Measurements from ENCODE around the gene DCAF6. TPM values are rescaled to one million over a fixed set of nuclear protein-coding genes. Genes with fewer than 3 reads are reported as not detected.
"Not testable (repeated sequence)": the region's sequence is repeated elsewhere in the genome, so short reads cannot be mapped to it uniquely, and the experiment has no call there.

The DCAF6 gene
- total RNA-seq (25.5 TPM), polyA plus RNA-seq (10 to 100 TPM in 3 of 4 donors, 1 to 10 TPM in 1; 9.7 to 11.8 (median 11.1) TPM)

GRCh38 chr1:167936068-167936929, at the start of gene DCAF6:
Gene DCAF6 (plus strand): TSS chr1:167936683. CDS start chr1:167936912, 229 bp downstream.
- DNase-seq (peak; percentile 96 to 99 (median 99)), ATAC-seq (ENCODE audit: low read depth in 2 of 2) (peak; percentile 81 to 84)
- Histone ChIP-seq H3K4me3 (ENCODE audit: low read depth, low read length) (peak within 1 kb of the TSS; percentile 96), H3K27ac (ENCODE audit: insufficient read depth, low read length, poor library complexity, severe bottlenecking) (peak within 1 kb of the TSS; percentile 87), H3K9me3 (ENCODE audit: control insufficient read depth in 2 of 2, low read length in 2 of 2) (no peaks in the 10 kb centered on the region), H3K36me3 (ENCODE audit: control insufficient read depth, insufficient read depth, low read length) (no peaks in the 10 kb centered on the region), H3K27me3 (ENCODE audit: control insufficient read depth, insufficient read depth, low read length) (no peaks in the 10 kb centered on the region), H3K4me1 (ENCODE audit: control insufficient read depth, insufficient read depth, low read length, poor library complexity, severe bottlenecking) (peaks cover 43% of the 10 kb centered on the region)
- peak within 1 kb of the TSS; percentile 95 to 100 (median 99) for H3K27ac Mint-ChIP-seq
- H3K36me3 Mint-ChIP-seq, result no peaks in the 10 kb centered on the region
- H3K9me3 Mint-ChIP-seq, result no peaks in the 10 kb centered on the region
- H3K4me3 Mint-ChIP-seq, result peak within 1 kb of the TSS; percentile 94 to 99 (median 98)
- peaks cover 5% of the 10 kb centered on the region for H3K27me3 Mint-ChIP-seq
- H3K4me1 Mint-ChIP-seq, result peaks cover 19 to 59% (median 40%) of the 10 kb centered on the region in 4 donors

GRCh38 chr1:167887187-167887586, 49.3 kb upstream of the DCAF6 start:
- H3K4me1 Mint-ChIP-seq; H3K9me3 Mint-ChIP-seq; H3K27ac Mint-ChIP-seq; H3K36me3 ChIP-seq (ENCODE audit: control insufficient read depth, insufficient read depth, low read length); H3K27me3 ChIP-seq (ENCODE audit: control insufficient read depth, insufficient read depth, low read length); DNase-seq; H3K4me3 Mint-ChIP-seq; H3K9me3 ChIP-seq (ENCODE audit: control insufficient read depth in 2 of 2, low read length in 2 of 2); ATAC-seq (ENCODE audit: low read depth in 2 of 2); H3K4me1 ChIP-seq (ENCODE audit: control insufficient read depth, insufficient read depth, low read length, poor library complexity, severe bottlenecking); H3K27ac ChIP-seq (ENCODE audit: insufficient read depth, low read length, poor library complexity, severe bottlenecking); H3K36me3 Mint-ChIP-seq; H3K4me3 ChIP-seq (ENCODE audit: low read depth, low read length): not testable (repeated sequence)
- H3K27me3 Mint-ChIP-seq, result peaks cover 11% of the 10 kb centered on the region

DNA sequence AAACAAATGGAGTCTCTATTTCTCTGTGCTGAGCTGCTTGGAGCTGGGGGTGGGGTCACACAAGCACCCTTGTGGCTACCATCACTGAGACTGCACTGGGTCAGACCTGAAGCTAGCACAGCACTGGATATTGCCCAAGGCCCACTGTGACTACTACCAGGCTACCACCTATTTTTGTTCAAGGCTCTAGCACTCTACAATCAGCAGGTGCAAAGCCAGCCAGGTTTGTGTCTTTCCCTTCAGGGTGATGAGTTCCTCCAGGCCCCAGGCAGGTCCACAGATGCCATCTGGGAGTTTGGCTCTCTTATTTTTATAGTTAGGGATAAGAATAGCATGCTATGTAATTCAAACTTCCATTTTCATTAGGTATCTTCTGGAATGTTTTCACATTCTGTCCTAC, 46.1 kb upstream of the DCAF6 start:
- no peak for DNase-seq
- H3K27ac Mint-ChIP-seq, result no peak overlapping the region
- H3K27me3 Mint-ChIP-seq, result peaks cover 10% of the 10 kb centered on the region
- H3K9me3 ChIP-seq (ENCODE audit: control insufficient read depth in 2 of 2, low read length in 2 of 2), result no peaks in the 10 kb centered on the region
- ATAC-seq (ENCODE audit: low read depth in 2 of 2), result no peak
- peaks cover 0 to 3% (median 1%) of the 10 kb centered on the region in 7 donors for H3K9me3 Mint-ChIP-seq
- H3K4me1 Mint-ChIP-seq, result no peaks in the 10 kb centered on the region
- no peak overlapping the region for H3K4me3 ChIP-seq (ENCODE audit: low read depth, low read length)
- no peaks in the 10 kb centered on the region for H3K36me3 Mint-ChIP-seq
- no peak overlapping the region for H3K4me3 Mint-ChIP-seq
- no peaks in the 10 kb centered on the region for H3K4me1 ChIP-seq (ENCODE audit: control insufficient read depth, insufficient read depth, low read length, poor library complexity, severe bottlenecking)
- no peaks in the 10 kb centered on the region for H3K36me3 ChIP-seq (ENCODE audit: control insufficient read depth, insufficient read depth, low read length)
- H3K27ac ChIP-seq (ENCODE audit: insufficient read depth, low read length, poor library complexity, severe bottlenecking), result no peak overlapping the region
- H3K27me3 ChIP-seq (ENCODE audit: control insufficient read depth, insufficient read depth, low read length), result no peaks in the 10 kb centered on the region

GRCh38 chr1:167893798-167894197, 42.7 kb upstream of the DCAF6 start:
- Mint-ChIP-seq H3K27ac (no peak overlapping the region), H3K4me1 (no peaks in the 10 kb centered on the region), H3K9me3 (no peaks in the 10 kb centered on the region)

DNA sequence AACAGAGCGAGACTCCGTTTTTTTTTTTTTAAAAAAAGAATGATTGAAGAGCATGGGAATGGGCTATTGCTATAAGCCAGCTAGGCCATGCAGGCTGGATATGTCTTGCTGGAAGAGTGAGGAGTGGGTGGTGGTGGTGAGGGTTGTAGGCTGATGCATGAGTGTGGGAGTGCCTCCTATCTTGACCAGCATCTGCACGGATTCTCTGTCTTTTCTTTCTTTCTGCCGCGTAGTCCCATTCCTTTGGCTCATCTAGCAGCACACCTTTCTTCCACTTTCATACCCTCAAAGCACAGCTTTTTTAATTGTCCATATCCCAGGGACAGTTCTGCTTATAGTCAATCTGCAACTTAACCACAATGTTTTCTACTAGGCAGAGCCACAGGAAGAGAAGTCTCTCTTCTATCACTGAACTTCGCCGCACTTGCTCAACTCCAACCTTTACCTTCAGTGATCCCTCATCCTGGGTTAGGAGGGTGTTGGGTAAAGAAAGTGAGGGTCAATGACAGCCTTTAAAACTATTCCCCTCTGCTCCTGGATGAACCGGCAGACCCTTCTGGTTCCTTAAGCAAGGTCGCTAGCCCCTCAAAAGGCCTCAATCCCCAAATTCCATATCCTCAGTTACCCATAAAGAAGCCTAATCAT, 37.8 kb upstream of the DCAF6 start:
- no peaks in the 10 kb centered on the region for H3K36me3 Mint-ChIP-seq
- ATAC-seq (ENCODE audit: low read depth in 2 of 2), result no peak
- Histone ChIP-seq H3K4me1 (ENCODE audit: control insufficient read depth, insufficient read depth, low read length, poor library complexity, severe bottlenecking) (no peaks in the 10 kb centered on the region), H3K36me3 (ENCODE audit: control insufficient read depth, insufficient read depth, low read length) (no peaks in the 10 kb centered on the region), H3K27ac (ENCODE audit: insufficient read depth, low read length, poor library complexity, severe bottlenecking) (no peak overlapping the region), H3K9me3 (ENCODE audit: control insufficient read depth in 2 of 2, low read length in 2 of 2) (no peaks in the 10 kb centered on the region), H3K4me3 (ENCODE audit: low read depth, low read length) (no peak overlapping the region), H3K27me3 (ENCODE audit: control insufficient read depth, insufficient read depth, low read length) (peaks cover 2% of the 10 kb centered on the region)
- no peaks in the 10 kb centered on the region for H3K9me3 Mint-ChIP-seq
- H3K27ac Mint-ChIP-seq, result no peak overlapping the region
- DNase-seq, result no peak
- no peaks in the 10 kb centered on the region for H3K4me1 Mint-ChIP-seq
- H3K27me3 Mint-ChIP-seq, result peaks cover 5% of the 10 kb centered on the region
- H3K4me3 Mint-ChIP-seq, result no peak overlapping the region

More at GRCh38 chr1:167893798-167894197, 42.7 kb upstream of the DCAF6 start:
- H3K27me3 Mint-ChIP-seq, result peaks cover 5% of the 10 kb centered on the region
- no peak for ATAC-seq (ENCODE audit: low read depth in 2 of 2)
- Histone ChIP-seq H3K4me3 (ENCODE audit: low read depth, low read length) (no peak overlapping the region), H3K27ac (ENCODE audit: insufficient read depth, low read length, poor library complexity, severe bottlenecking) (no peak overlapping the region), H3K27me3 (ENCODE audit: control insufficient read depth, insufficient read depth, low read length) (no peaks in the 10 kb centered on the region), H3K36me3 (ENCODE audit: control insufficient read depth, insufficient read depth, low read length) (no peaks in the 10 kb centered on the region), H3K9me3 (ENCODE audit: control insufficient read depth in 2 of 2, low read length in 2 of 2) (no peaks in the 10 kb centered on the region), H3K4me1 (ENCODE audit: control insufficient read depth, insufficient read depth, low read length, poor library complexity, severe bottlenecking) (no peaks in the 10 kb centered on the region)
- no peaks in the 10 kb centered on the region for H3K36me3 Mint-ChIP-seq
- H3K4me3 Mint-ChIP-seq, result no peak overlapping the region
- DNase-seq, result no peak

DNA sequence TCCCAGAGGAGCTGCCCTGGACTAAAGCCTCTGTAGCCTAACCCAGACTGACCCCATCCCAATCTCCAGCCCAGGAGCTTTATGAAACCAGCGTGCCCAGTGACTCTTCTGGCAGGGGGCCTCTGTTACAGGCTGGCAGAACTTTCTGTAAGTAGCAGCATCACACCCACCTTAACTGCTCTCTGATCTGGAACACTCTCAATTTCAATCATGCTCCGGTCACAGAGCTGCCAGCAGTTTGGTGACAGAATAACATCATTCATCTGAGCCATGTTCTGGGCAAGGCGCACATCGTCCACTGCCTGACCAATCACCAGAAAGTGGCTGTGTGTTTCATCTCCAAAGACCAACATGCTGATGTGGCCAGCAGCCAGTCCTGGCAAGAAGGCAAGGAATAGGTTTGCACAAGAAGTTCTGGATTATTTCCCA, 37.2 kb upstream of the DCAF6 start:
- no peaks in the 10 kb centered on the region for H3K9me3 ChIP-seq (ENCODE audit: control insufficient read depth in 2 of 2, low read length in 2 of 2)
- H3K4me3 ChIP-seq (ENCODE audit: low read depth, low read length), result no peak overlapping the region
- no peaks in the 10 kb centered on the region for H3K36me3 Mint-ChIP-seq
- H3K9me3 Mint-ChIP-seq, result no peaks in the 10 kb centered on the region
- H3K27ac ChIP-seq (ENCODE audit: insufficient read depth, low read length, poor library complexity, severe bottlenecking), result no peak overlapping the region
- no peaks in the 10 kb centered on the region for H3K4me1 ChIP-seq (ENCODE audit: control insufficient read depth, insufficient read depth, low read length, poor library complexity, severe bottlenecking)
- DNase-seq, result no peak
- no peak overlapping the region for H3K4me3 Mint-ChIP-seq
- peaks cover 2% of the 10 kb centered on the region for H3K27me3 ChIP-seq (ENCODE audit: control insufficient read depth, insufficient read depth, low read length)
- no peaks in the 10 kb centered on the region for H3K4me1 Mint-ChIP-seq
- peaks cover under 1% of the 10 kb centered on the region for H3K27me3 Mint-ChIP-seq
- H3K36me3 ChIP-seq (ENCODE audit: control insufficient read depth, insufficient read depth, low read length), result no peaks in the 10 kb centered on the region
- no peak overlapping the region for H3K27ac Mint-ChIP-seq
- no peak for ATAC-seq (ENCODE audit: low read depth in 2 of 2)

DNA sequence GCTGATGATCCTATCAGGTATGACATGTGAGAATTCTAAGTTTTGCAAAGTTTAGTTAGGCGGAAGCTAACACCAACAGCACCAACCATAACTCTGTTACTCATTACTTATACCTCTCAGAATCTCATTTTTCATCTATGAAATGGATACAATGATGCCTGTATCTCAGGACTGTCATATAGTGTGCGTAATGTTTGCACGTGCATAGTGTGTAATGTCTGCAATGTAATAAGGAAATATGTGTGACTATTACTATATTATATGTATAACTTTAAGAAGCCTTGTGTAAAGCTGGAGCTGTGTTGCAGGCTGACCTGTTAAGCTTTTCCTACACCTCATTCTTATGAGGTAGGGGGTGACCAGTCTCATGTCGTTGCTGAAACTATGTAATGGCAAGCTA, 35.6 kb upstream of the DCAF6 start:
- H3K4me1 ChIP-seq (ENCODE audit: control insufficient read depth, insufficient read depth, low read length, poor library complexity, severe bottlenecking), result no peaks in the 10 kb centered on the region
- Mint-ChIP-seq H3K27ac (no peak overlapping the region), H3K4me1 (no peaks in the 10 kb centered on the region), H3K9me3 (no peaks in the 10 kb centered on the region), H3K4me3 (no peak overlapping the region), H3K36me3 (no peaks in the 10 kb centered on the region), H3K27me3 (peaks cover 16% of the 10 kb centered on the region)
- no peaks in the 10 kb centered on the region for H3K36me3 ChIP-seq (ENCODE audit: control insufficient read depth, insufficient read depth, low read length)
- no peaks in the 10 kb centered on the region for H3K9me3 ChIP-seq (ENCODE audit: control insufficient read depth in 2 of 2, low read length in 2 of 2)
- H3K27ac ChIP-seq (ENCODE audit: insufficient read depth, low read length, poor library complexity, severe bottlenecking), result no peak overlapping the region
- ATAC-seq (ENCODE audit: low read depth in 2 of 2), result no peak
- no peak for DNase-seq
- no peak overlapping the region for H3K4me3 ChIP-seq (ENCODE audit: low read depth, low read length)
- H3K27me3 ChIP-seq (ENCODE audit: control insufficient read depth, insufficient read depth, low read length), result peaks cover 2% of the 10 kb centered on the region

Data from CD4-positive, CD25-positive, alpha-beta regulatory T cell (primary cell).